Astrocyte (in vitro differentiated cells and primary cell): ENCODE results near the gene SEC23B.

Source experiments
- EZH2 ChIP-seq: IDR thresholded peaks from 2 replicates; pipeline ENCODE4 v1.6.1; 2012; ENCODE audit warnings: mild to moderate bottlenecking, low read length, inconsistent platforms; ENCODE audit not compliant: insufficient read depth
- TF ChIP-seq, protein P1 (sequence below): IDR thresholded peaks from 2 replicates; pipeline ENCODE4 v1.5.1; 2011; ENCODE audit warnings: low read depth, mild to moderate bottlenecking, inconsistent platforms, low read length, moderate library complexity; ENCODE audit not compliant: insufficient read depth

DNA sequence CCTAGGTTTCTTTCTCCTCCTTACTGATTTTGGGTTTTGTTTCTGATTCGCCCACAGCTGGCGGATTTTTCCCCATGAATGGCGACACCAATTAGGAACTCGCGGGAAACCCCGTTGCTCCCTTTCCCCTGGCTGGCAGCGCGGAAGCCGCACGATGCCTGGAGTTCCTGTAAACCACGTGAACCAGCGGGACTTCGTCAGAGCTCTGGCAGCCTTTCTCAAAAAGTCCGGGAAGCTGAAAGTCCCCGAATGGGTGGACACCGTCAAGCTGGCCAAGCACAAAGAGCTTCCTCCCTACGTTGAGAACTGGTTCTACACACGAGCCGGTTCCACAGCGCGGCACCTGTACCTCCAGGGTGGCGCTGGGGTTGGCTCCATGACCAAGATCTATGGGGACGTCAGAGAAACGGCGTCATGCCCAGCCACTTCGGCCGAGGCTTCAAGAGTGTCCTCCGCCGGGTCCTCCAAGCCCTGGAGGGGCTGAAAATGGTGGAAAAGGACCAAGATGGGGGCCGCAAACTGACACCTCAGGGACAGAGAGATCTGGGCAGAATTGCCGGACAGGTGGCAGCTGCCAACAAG, 3.2 kb upstream of the SEC23B start:
- TF ChIP-seq, protein P1, sequence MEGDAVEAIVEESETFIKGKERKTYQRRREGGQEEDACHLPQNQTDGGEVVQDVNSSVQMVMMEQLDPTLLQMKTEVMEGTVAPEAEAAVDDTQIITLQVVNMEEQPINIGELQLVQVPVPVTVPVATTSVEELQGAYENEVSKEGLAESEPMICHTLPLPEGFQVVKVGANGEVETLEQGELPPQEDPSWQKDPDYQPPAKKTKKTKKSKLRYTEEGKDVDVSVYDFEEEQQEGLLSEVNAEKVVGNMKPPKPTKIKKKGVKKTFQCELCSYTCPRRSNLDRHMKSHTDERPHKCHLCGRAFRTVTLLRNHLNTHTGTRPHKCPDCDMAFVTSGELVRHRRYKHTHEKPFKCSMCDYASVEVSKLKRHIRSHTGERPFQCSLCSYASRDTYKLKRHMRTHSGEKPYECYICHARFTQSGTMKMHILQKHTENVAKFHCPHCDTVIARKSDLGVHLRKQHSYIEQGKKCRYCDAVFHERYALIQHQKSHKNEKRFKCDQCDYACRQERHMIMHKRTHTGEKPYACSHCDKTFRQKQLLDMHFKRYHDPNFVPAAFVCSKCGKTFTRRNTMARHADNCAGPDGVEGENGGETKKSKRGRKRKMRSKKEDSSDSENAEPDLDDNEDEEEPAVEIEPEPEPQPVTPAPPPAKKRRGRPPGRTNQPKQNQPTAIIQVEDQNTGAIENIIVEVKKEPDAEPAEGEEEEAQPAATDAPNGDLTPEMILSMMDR = no peak
- TF ChIP-seq EZH2 = no peak
